ENCODE results near the gene ANKRD13D.

The ANKRD13D gene

DNA sequence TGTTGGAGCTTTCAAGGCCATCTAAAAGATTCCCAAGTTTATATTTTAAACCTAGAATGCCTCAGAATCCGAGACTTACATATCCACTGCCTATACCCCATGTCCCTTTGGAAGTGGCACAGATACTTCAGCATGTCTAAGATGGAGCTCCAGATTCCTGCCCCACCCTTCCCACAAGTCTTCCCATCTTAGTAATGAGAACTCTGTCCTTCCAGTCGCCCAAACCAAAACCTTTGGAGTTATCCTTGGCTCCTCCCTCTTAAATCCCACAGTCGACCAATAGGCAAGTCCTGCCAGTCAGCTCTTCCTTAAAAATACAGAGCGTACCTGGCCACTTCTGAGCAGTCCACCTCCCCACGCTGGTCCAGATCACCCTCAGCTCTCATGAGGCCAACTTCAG, 59.9 kb downstream of the ANKRD13D start:
- no peaks in the 10 kb centered on the region for H3K27me3 Mint-ChIP-seq (ENCODE audit: low read depth)
- no peak overlapping the region for H3K27ac Mint-ChIP-seq
- H3K36me3 Mint-ChIP-seq (ENCODE audit: low read depth), result peaks cover 7% of the 10 kb centered on the region
- no peak overlapping the region for H3K4me3 Mint-ChIP-seq
- peaks cover 43% of the 10 kb centered on the region for H3K4me1 Mint-ChIP-seq (ENCODE audit: low read depth)
- H3K9me3 Mint-ChIP-seq, result no peaks in the 10 kb centered on the region

DNA sequence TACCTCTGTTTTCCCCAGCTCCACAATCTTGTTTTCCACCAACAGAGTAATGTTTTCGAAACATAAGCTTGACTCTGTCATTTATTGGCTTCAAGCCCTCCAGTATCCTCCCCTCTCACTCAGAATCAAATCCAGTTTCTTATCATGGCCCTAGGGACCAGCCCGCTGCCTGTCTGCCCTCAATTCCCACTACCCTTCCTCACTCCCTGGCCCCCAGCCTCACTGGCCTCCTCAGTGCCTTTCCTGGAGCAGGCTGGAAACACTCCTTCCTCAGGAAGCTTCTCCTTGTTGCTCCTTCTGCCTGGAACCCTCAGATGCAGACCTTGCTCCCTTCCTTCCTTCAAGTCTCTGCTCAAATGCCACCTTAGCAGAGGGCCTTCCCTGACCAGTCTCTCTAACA, 60.4 kb downstream of the ANKRD13D start:
- Mint-ChIP-seq H3K9me3 (no peaks in the 10 kb centered on the region), H3K27me3 (ENCODE audit: low read depth) (no peaks in the 10 kb centered on the region), H3K4me1 (ENCODE audit: low read depth) (peaks cover 44% of the 10 kb centered on the region), H3K36me3 (ENCODE audit: low read depth) (peaks cover 7% of the 10 kb centered on the region), H3K27ac (peak overlapping the region; percentile 27), H3K4me3 (no peak overlapping the region)

DNA sequence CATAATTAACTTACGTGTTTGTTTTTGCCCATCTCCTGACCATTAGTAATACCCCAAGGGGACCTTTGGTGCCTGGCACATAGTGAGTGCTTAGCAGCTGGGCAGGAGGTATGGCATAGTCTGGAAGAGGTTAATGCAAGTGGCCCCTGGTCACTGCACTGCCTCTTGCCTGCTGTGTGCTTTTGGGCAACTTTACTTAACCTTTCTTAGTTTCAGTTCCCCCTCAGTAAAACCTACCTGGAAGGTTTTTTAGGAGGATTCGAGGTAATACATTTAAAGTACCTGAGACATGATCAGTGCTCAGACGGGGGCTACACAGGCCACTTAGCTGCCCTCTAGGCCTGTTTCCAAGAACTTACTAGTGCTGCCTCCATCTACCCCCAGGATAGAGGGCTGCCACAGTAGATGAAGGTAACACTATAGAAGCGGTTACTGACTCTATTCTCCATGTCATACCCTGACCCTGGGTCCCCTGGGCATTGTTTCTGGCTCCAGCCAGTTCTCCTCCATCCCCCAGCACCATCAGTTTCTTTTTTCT, 60.9 kb downstream of the ANKRD13D start:
- no peaks in the 10 kb centered on the region for H3K9me3 Mint-ChIP-seq
- H3K4me1 Mint-ChIP-seq (ENCODE audit: low read depth), result peaks cover 44% of the 10 kb centered on the region
- H3K36me3 Mint-ChIP-seq (ENCODE audit: low read depth), result peaks cover 7% of the 10 kb centered on the region
- no peak overlapping the region for H3K27ac Mint-ChIP-seq
- no peak overlapping the region for H3K4me3 Mint-ChIP-seq
- no peaks in the 10 kb centered on the region for H3K27me3 Mint-ChIP-seq (ENCODE audit: low read depth)

DNA sequence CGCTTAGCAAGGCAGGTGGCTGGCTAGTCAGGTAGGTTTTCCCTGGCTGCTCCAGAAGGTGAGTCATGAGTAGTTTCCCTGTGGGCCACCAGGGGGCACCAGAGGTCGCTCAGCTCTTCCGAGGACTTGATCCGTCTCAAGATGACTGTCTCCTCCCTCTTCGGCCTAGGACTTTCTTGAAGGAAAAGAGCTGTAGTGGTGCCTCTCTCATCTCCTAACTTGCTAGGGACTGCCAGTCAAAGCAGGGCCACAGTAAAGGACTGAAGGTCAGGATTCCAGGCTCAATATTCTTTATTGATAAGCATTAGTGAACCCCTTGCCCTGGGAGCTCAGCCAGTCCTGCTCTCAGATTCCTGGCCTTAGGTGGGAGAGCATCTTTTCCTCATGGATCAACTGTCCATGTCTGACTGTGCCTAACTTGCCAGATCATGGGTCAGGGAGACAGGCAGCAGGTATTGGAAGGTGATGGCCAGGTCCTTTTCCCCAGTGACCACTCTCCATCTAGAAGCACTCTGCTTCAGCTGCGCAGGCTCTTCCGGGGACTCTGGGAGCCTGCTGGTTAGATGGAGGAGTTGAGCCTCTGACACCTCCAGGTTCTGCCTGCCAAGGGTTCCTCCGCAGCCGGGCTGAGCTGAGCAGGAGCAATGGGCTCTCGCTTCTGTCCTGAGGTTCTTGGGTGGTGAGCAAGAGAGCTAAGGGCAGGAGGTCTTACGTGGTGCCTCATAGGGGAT, 62.3 kb downstream of the ANKRD13D start:
- peak overlapping the region; percentile 69 for H3K4me3 Mint-ChIP-seq
- peaks cover 7% of the 10 kb centered on the region for H3K36me3 Mint-ChIP-seq (ENCODE audit: low read depth)
- H3K27me3 Mint-ChIP-seq (ENCODE audit: low read depth), result no peaks in the 10 kb centered on the region
- H3K27ac Mint-ChIP-seq, result peak overlapping the region; percentile 77
- peaks cover 30% of the 10 kb centered on the region for H3K4me1 Mint-ChIP-seq (ENCODE audit: low read depth)
- H3K9me3 Mint-ChIP-seq, result no peaks in the 10 kb centered on the region

Data from T-helper 1 cell treated with Interleukin-12 subunit alpha and Interleukin-12 subunit beta and Interleukin-4 antibody, amounts not matched to agents 30 μg/mL and 1 μg/mL, for 36 hours (primary cell).